ENCODE data around the gene BNIP5.

GRCh38 chr6:36319436-36319762 is 17.3 kb downstream of the BNIP5 start:
- TF ChIP-seq CTCF (conservative IDR thresholded peaks at IDR 0.05; ENCODE audit: low read depth, low read length) (no peak), EZH2 (IDR thresholded peaks at IDR 0.05; ENCODE audit: borderline replicate concordance, low read depth, low read length, poor library complexity, severe bottlenecking) (no peak)
